Testis (tissue), 2 donors: ENCODE results near the gene TBX10.
"Not testable (repeated sequence)": the region's sequence is repeated elsewhere in the genome, so short reads cannot be mapped to it uniquely, and the experiment has no call there.

ENCODE experiments used
- CTCF ChIP-seq, 3 experiments: fragments of 450-650 bp in 2 of 3; fragments of 200-600 bp in 1 of 3; sonication (generic) in 1 of 3; IDR thresholded peaks; one replicate each; pipeline ENCODE4 v1.5.1; 2016 to 2019; ENCODE audit warnings: antibody characterized with exemption in 3 of 3, mild to moderate bottlenecking in 2 of 3, moderate library complexity in 1 of 3
- POLR2A ChIP-seq: fragments of 450-650 bp; IDR thresholded peaks from one replicate; pipeline ENCODE4 v1.6.1; 2017; ENCODE audit warnings: antibody characterized with exemption, mild to moderate bottlenecking, moderate library complexity

- not testable (repeated sequence) for TF ChIP-seq CTCF (IDR thresholded peaks at IDR 0.05); POLR2A
These were observed 42.8 kb upstream of the TBX10 start for GRCh38 chr11:67682126-67683034.
